GM12892 (cell line): ENCODE results near the gene CSNK2A2.

Source experiments
- POLR2A ChIP-seq: IDR thresholded peaks from 2 replicates; pipeline ENCODE4 v1.6.1; 2011; ENCODE audit warnings: low read depth, low read length, control low read depth
- POLR2AphosphoS5 ChIP-seq: IDR thresholded peaks from 2 replicates; pipeline ENCODE4 v1.6.1; 2011; ENCODE audit warnings: low read depth, low read length, control low read depth
- TAF1 ChIP-seq: IDR thresholded peaks from 2 replicates; pipeline ENCODE4 v1.6.1; 2011; ENCODE audit warnings: low read depth, mild to moderate bottlenecking, control low read depth, low read length, borderline replicate concordance

GRCh38 chr16:58138852-58139251 lies 59.1 kb downstream of the CSNK2A2 start:
- TF ChIP-seq POLR2A (no peak), POLR2AphosphoS5 (no peak), TAF1 (no peak)
